Duodenal mucosa (tissue), 2 donors: ENCODE measurements around the gene DIP2C.

Source experiments
- H3K27ac ChIP-seq: one replicate; pipeline ENCODE4 v1.7.0; 2013; ENCODE audit warnings: low read depth, low read length
- H3K27me3 ChIP-seq, 2 donors: one replicate each; pipeline ENCODE4 v1.7.0; 2013; ENCODE audit warnings: low read length in 2 of 2, control low read depth in 1 of 2; ENCODE audit not compliant: insufficient read depth in 2 of 2, control insufficient read depth in 1 of 2
- H3K36me3 ChIP-seq, 2 donors: one replicate each; pipeline ENCODE4 v1.7.0; 2013; ENCODE audit warnings: low read length in 2 of 2, control low read depth in 1 of 2; ENCODE audit not compliant: insufficient read depth in 2 of 2, control insufficient read depth in 1 of 2
- H3K4me1 ChIP-seq, 2 donors: one replicate each; pipeline ENCODE4 v1.7.0; 2013; ENCODE audit warnings: low read length in 2 of 2, control low read depth in 1 of 2; ENCODE audit not compliant: insufficient read depth in 2 of 2, control insufficient read depth in 1 of 2
- H3K4me3 ChIP-seq, 2 donors: one replicate each; pipeline ENCODE4 v1.7.0; 2013; ENCODE audit warnings: low read length in 2 of 2, low read depth in 1 of 2
- H3K9ac ChIP-seq, 2 donors: one replicate each; pipeline ENCODE4 v1.7.0; 2013; ENCODE audit warnings: low read length in 2 of 2, low read depth in 1 of 2
- H3K9me3 ChIP-seq, 2 donors: one replicate each; pipeline ENCODE4 v1.7.0; 2013; ENCODE audit warnings: low read length in 2 of 2, control low read depth in 1 of 2; ENCODE audit not compliant: control insufficient read depth in 1 of 2

The DIP2C gene

GRCh38 chr10:689452-690371, at the start of gene DIP2C:
Gene DIP2C (minus strand): TSS chr10:689668. CDS start chr10:689578, 90 bp downstream.
- Histone ChIP-seq H3K4me1 (peaks cover 13 to 16% of the 10 kb centered on the region in 2 donors), H3K9ac (peak within 1 kb of the TSS; percentile 63 to 70)

GRCh38 chr10:734481-734880, 45.0 kb upstream of the DIP2C start:
- H3K9ac ChIP-seq, result no peak overlapping the region
- H3K27ac ChIP-seq, result no peak overlapping the region
- no peaks in the 10 kb centered on the region for H3K4me1 ChIP-seq
- H3K9me3 ChIP-seq, result no peaks in the 10 kb centered on the region
- peaks cover 3% of the 10 kb centered on the region in 2 donors for H3K27me3 ChIP-seq
- H3K4me3 ChIP-seq, result no peak overlapping the region
- H3K36me3 ChIP-seq, result no peaks in the 10 kb centered on the region

More at GRCh38 chr10:689452-690371, at the start of gene DIP2C:
- peak within 1 kb of the TSS; percentile 71 to 73 for H3K4me3 ChIP-seq
- peak within 1 kb of the TSS; percentile 78 for H3K27ac ChIP-seq
- no peaks in the 10 kb centered on the region for H3K36me3 ChIP-seq
- no peaks in the 10 kb centered on the region for H3K9me3 ChIP-seq
- no peaks in the 10 kb centered on the region for H3K27me3 ChIP-seq

GRCh38 chr10:733086-733485, 43.6 kb upstream of the DIP2C start:
- H3K36me3 ChIP-seq, result no peaks in the 10 kb centered on the region
- no peak overlapping the region for H3K4me3 ChIP-seq
- no peak overlapping the region for H3K27ac ChIP-seq
- H3K9ac ChIP-seq, result no peak overlapping the region
- no peaks in the 10 kb centered on the region for H3K4me1 ChIP-seq
- H3K9me3 ChIP-seq, result no peaks in the 10 kb centered on the region
- H3K27me3 ChIP-seq, result peaks cover 0 to 3% of the 10 kb centered on the region in 2 donors

- peaks cover 0 to 3% of the 10 kb centered on the region in 2 donors for H3K27me3 ChIP-seq
- H3K36me3 ChIP-seq, result no peaks in the 10 kb centered on the region
- no peaks in the 10 kb centered on the region for H3K9me3 ChIP-seq
- no peaks in the 10 kb centered on the region for H3K4me1 ChIP-seq
- H3K27ac ChIP-seq, result no peak overlapping the region
- no peak overlapping the region for H3K4me3 ChIP-seq
- H3K9ac ChIP-seq, result no peak overlapping the region
Measured at GRCh38 chr10:729213-729612, 39.7 kb upstream of the DIP2C start.

- Histone ChIP-seq H3K27me3 (peaks cover 0 to 3% of the 10 kb centered on the region in 2 donors), H3K27ac (no peak overlapping the region), H3K4me1 (no peaks in the 10 kb centered on the region), H3K4me3 (no peak overlapping the region), H3K36me3 (no peaks in the 10 kb centered on the region), H3K9me3 (no peaks in the 10 kb centered on the region), H3K9ac (no peak overlapping the region)
Measured at GRCh38 chr10:728603-729002, 39.1 kb upstream of the DIP2C start.

GRCh38 chr10:727162-727790, 37.8 kb upstream of the DIP2C start:
- Histone ChIP-seq H3K4me3 (no peak overlapping the region), H3K27ac (no peak overlapping the region), H3K9ac (no peak overlapping the region), H3K27me3 (no peaks in the 10 kb centered on the region), H3K36me3 (no peaks in the 10 kb centered on the region), H3K9me3 (no peaks in the 10 kb centered on the region), H3K4me1 (no peaks in the 10 kb centered on the region)

- no peak overlapping the region for H3K27ac ChIP-seq
- no peak overlapping the region for H3K9ac ChIP-seq
- H3K4me1 ChIP-seq, result no peaks in the 10 kb centered on the region
- H3K9me3 ChIP-seq, result no peaks in the 10 kb centered on the region
- H3K36me3 ChIP-seq, result no peaks in the 10 kb centered on the region
- no peaks in the 10 kb centered on the region for H3K27me3 ChIP-seq
- no peak overlapping the region for H3K4me3 ChIP-seq
Measured at GRCh38 chr10:725786-726185, 36.3 kb upstream of the DIP2C start.

- no peaks in the 10 kb centered on the region for H3K36me3 ChIP-seq
- no peaks in the 10 kb centered on the region for H3K27me3 ChIP-seq
- no peak overlapping the region for H3K27ac ChIP-seq
- H3K9me3 ChIP-seq, result no peaks in the 10 kb centered on the region
- no peak overlapping the region for H3K9ac ChIP-seq
- H3K4me1 ChIP-seq, result no peaks in the 10 kb centered on the region
- no peak overlapping the region for H3K4me3 ChIP-seq
Measured at GRCh38 chr10:725302-725701, 35.8 kb upstream of the DIP2C start.

- no peaks in the 10 kb centered on the region for H3K4me1 ChIP-seq
- H3K9ac ChIP-seq, result no peak overlapping the region
- H3K36me3 ChIP-seq, result no peaks in the 10 kb centered on the region
- no peak overlapping the region for H3K4me3 ChIP-seq
- H3K27ac ChIP-seq, result no peak overlapping the region
- H3K9me3 ChIP-seq, result no peaks in the 10 kb centered on the region
- no peaks in the 10 kb centered on the region for H3K27me3 ChIP-seq
Measured at GRCh38 chr10:723973-724372, 34.5 kb upstream of the DIP2C start.

- H3K4me1 ChIP-seq, result no peaks in the 10 kb centered on the region
- H3K9ac ChIP-seq, result no peak overlapping the region
- no peaks in the 10 kb centered on the region for H3K9me3 ChIP-seq
- H3K27ac ChIP-seq, result no peak overlapping the region
- H3K36me3 ChIP-seq, result no peaks in the 10 kb centered on the region
- H3K4me3 ChIP-seq, result no peak overlapping the region
- H3K27me3 ChIP-seq, result no peaks in the 10 kb centered on the region
Measured at GRCh38 chr10:722281-723060, 33.0 kb upstream of the DIP2C start.
